DOHH2 (cell line): ENCODE results near the gene SFR1.
"Not testable (repeated sequence)": the region's sequence is repeated elsewhere in the genome, so short reads cannot be mapped to it uniquely, and the experiment has no call there.

Experiments used
- H3F3A ChIP-seq: fragments of 200-600 bp; sonication (generic), shearing (Covaris generic); 2 replicates; pipeline ENCODE4 v1.6.0; 2016; ENCODE audit warnings: antibody characterized with exemption, mild to moderate bottlenecking; ENCODE audit not compliant: control insufficient read depth, insufficient read depth
- H3K27ac ChIP-seq: fragments of 200-600 bp; sonication (generic); 2 replicates; pipeline ENCODE4 v1.5.1; 2014; ENCODE audit warnings: low read depth, mild to moderate bottlenecking, low read length, moderate library complexity
- H3K27me3 ChIP-seq: fragments of 200-600 bp; sonication (generic); 2 replicates; pipeline ENCODE4 v1.6.1; 2014; ENCODE audit warnings: mild to moderate bottlenecking, low read length, mixed read lengths; ENCODE audit not compliant: control insufficient read depth
- H3K36me3 ChIP-seq: fragments of 200-600 bp; sonication (generic); 2 replicates; pipeline ENCODE4 v1.6.1; 2014; ENCODE audit warnings: mild to moderate bottlenecking, low read length, moderate library complexity, mixed read lengths; ENCODE audit not compliant: control insufficient read depth
- H3K4me1 ChIP-seq: fragments of 200-600 bp; sonication (generic); 2 replicates; pipeline ENCODE4 v1.6.1; 2014; ENCODE audit warnings: mild to moderate bottlenecking, low read length, mixed read lengths; ENCODE audit not compliant: control insufficient read depth
- H3K4me2 ChIP-seq: fragments of 200-600 bp; sonication (generic); 2 replicates; pipeline ENCODE4 v1.6.0; 2014; ENCODE audit warnings: mild to moderate bottlenecking, low read length, moderate library complexity
- H3K4me3 ChIP-seq: fragments of 200-600 bp; sonication (generic); 2 replicates; pipeline ENCODE4 v1.5.1; 2014; ENCODE audit warnings: mild to moderate bottlenecking, low read length, mixed read lengths
- H3K79me2 ChIP-seq: fragments of 200-600 bp; sonication (generic); 2 replicates; pipeline ENCODE4 v1.6.1; 2014; ENCODE audit warnings: mild to moderate bottlenecking, low read length, mixed read lengths; ENCODE audit not compliant: control insufficient read depth
- H3K9me2 ChIP-seq: fragments of 200-600 bp; sonication (generic); replicated peaks from 2 replicates; pipeline ENCODE4 v1.6.1; 2014; ENCODE audit warnings: mild to moderate bottlenecking, low read length, mixed read lengths; ENCODE audit not compliant: control insufficient read depth
- H3K9me3 ChIP-seq: fragments of 200-600 bp; sonication (generic); 2 replicates; pipeline ENCODE4 v1.6.1; 2014; ENCODE audit warnings: antibody characterized with exemption, low read length, mixed read lengths; ENCODE audit not compliant: control insufficient read depth, insufficient read depth
- H4K20me1 ChIP-seq: fragments of 200-600 bp; sonication (generic); 2 replicates; pipeline ENCODE4 v1.6.0; 2014; ENCODE audit warnings: low read depth, mild to moderate bottlenecking, antibody characterized with exemption, low read length, moderate library complexity; ENCODE audit not compliant: control insufficient read depth, insufficient read depth
- CTCF ChIP-seq: fragments of 200-600 bp; sonication (generic); IDR thresholded peaks from one replicate; pipeline ENCODE4 v1.5.1; 2014; ENCODE audit warnings: antibody characterized with exemption, mild to moderate bottlenecking, low read depth, low read length; ENCODE audit not compliant: poor library complexity, severe bottlenecking
- EZH2phosphoT487 ChIP-seq: fragments of 200-600 bp; sonication (generic); IDR thresholded peaks from 2 replicates; pipeline ENCODE4 v1.6.1; 2017; ENCODE audit warnings: borderline replicate concordance, mild to moderate bottlenecking, antibody characterized with exemption, low read length, moderate library complexity, mixed read lengths

The SFR1 gene

GRCh38 chr10:104155591-104155990 lies 33.6 kb downstream of the SFR1 start:
- Histone ChIP-seq H3K4me1 (no peaks in the 10 kb centered on the region), H3K9me2 (no peaks in the 10 kb centered on the region), H3K27me3 (peaks cover 8% of the 10 kb centered on the region; the same call in 1 of the 2 replicates), H3K9me3 (peaks cover 11% of the 10 kb centered on the region), H3K27ac (no peak overlapping the region), H4K20me1 (no peaks in the 10 kb centered on the region), H3K4me2 (no peak overlapping the region), H3F3A (no peaks in the 10 kb centered on the region), H3K36me3 (no peaks in the 10 kb centered on the region), H3K4me3 (no peak overlapping the region), H3K79me2 (no peaks in the 10 kb centered on the region)
- TF ChIP-seq CTCF (no peak), EZH2phosphoT487 (no peak)

- Histone ChIP-seq H3F3A (no peaks in the 10 kb centered on the region), H3K27ac (no peak overlapping the region), H3K9me2 (no peaks in the 10 kb centered on the region), H3K36me3 (no peaks in the 10 kb centered on the region), H3K4me2 (no peak overlapping the region), H3K4me3 (no peak overlapping the region), H3K79me2 (no peaks in the 10 kb centered on the region), H3K9me3 (no peaks in the 10 kb centered on the region), H3K4me1 (no peaks in the 10 kb centered on the region), H3K27me3 (peaks cover 22% of the 10 kb centered on the region), H4K20me1 (no peaks in the 10 kb centered on the region)
- no peak for TF ChIP-seq CTCF
- TF ChIP-seq EZH2phosphoT487: no peak
Measured at GRCh38 chr10:104170610-104171254, 48.8 kb downstream of the SFR1 start.

DNA sequence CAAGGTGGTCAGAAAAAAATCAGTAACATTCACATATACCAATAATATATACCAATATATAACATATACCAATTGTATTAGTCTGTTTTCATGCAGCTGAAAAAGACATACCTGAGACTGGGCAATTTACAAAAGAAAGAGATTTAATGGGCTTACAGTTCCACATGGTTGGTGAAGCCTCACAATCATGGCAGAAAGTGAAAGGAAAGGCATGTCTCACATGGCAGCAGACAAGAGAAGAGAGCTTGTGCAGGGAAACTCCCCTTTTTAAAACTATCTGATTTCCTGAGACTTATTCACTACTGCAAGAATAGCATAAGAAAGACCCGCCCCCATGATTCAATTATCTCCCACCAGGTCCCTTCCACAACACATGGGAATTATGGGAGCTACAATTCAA lies 52.2 kb downstream of the SFR1 start:
- not testable (repeated sequence) for H3K9me3 ChIP-seq, H3K4me2 ChIP-seq, H3K79me2 ChIP-seq, H3K4me1 ChIP-seq, H4K20me1 ChIP-seq, H3K27ac ChIP-seq, H3K36me3 ChIP-seq, H3F3A ChIP-seq, H3K9me2 ChIP-seq, H3K4me3 ChIP-seq
- peaks cover 23% of the 10 kb centered on the region for H3K27me3 ChIP-seq
